Aorta (tissue), 5 donors: ENCODE data around the gene STYX. TPM values are rescaled to one million over a fixed set of nuclear protein-coding genes. Genes with fewer than 3 reads are reported as not detected.

Source experiments
- ATAC-seq: fragments of 200-7000 bp; cut with Tn5 transposase; one replicate; pipeline ENCODE4 v1.9.1; 2022; ENCODE audit warnings: moderate library complexity; ENCODE audit not compliant: low FRiP score
- DNase-seq, 2 donors: peaks; one replicate each; pipeline ENCODE4 v3.0.0-alpha.2; 2020
- H3K27ac ChIP-seq, 2 donors: one replicate each; pipeline ENCODE4 v1.5.1; 2013; ENCODE audit warnings: low read length in 2 of 2, mild to moderate bottlenecking in 2 of 2, moderate library complexity in 2 of 2, control low read depth in 1 of 2, inconsistent platforms in 1 of 2, low read depth in 1 of 2
- H3K27me3 ChIP-seq, 2 donors: one replicate each; pipeline ENCODE4 v1.6.1; 2013; ENCODE audit warnings: control low read depth in 1 of 2, low read length in 1 of 2, mild to moderate bottlenecking in 1 of 2, moderate library complexity in 1 of 2; ENCODE audit not compliant: insufficient read depth in 2 of 2, control insufficient read depth in 1 of 2
- H3K36me3 ChIP-seq, 2 donors: one replicate each; pipeline ENCODE4 v1.6.1; 2013; ENCODE audit warnings: control low read depth in 1 of 2, low read length in 1 of 2, mild to moderate bottlenecking in 1 of 2; ENCODE audit not compliant: insufficient read depth in 2 of 2, control insufficient read depth in 1 of 2
- H3K4me1 ChIP-seq, 2 donors: one replicate each; pipeline ENCODE4 v1.6.1; 2013; ENCODE audit warnings: low read length in 2 of 2, control low read depth in 1 of 2, mild to moderate bottlenecking in 1 of 2, moderate library complexity in 1 of 2; ENCODE audit not compliant: insufficient read depth in 2 of 2, control insufficient read depth in 1 of 2
- H3K4me3 ChIP-seq, 2 donors: one replicate each; pipeline ENCODE4 v1.5.1; 2013; ENCODE audit warnings: low read length in 2 of 2, control low read depth in 1 of 2, mild to moderate bottlenecking in 1 of 2
- H3K9me3 ChIP-seq: one replicate; pipeline ENCODE4 v1.6.1; 2013; ENCODE audit warnings: mild to moderate bottlenecking, low read length; ENCODE audit not compliant: control insufficient read depth
- WGBS, 2 donors: extraction: QIAGEN DNeasy Blood & Tissue Kit; methylation state at CpG; one replicate each; pipeline ENCODE4 v1.1.7; 2013; 5-methylcytosine and 5-hydroxymethylcytosine counted together
- intact Hi-C, 2 donors: fragments of 100-400 bp; cut with DNase I; formaldehyde crosslinking; loops; one replicate each; pipeline versions ENCODE4 v1.14.2 to v1.15.0; 2022
- polyA plus RNA-seq, 2 donors: library from polyadenylated mRNA; stranded (reverse); fragments of 200-250 nt; gene quantifications; one replicate each; pipeline ENCODE4 v1.2.3, GENCODE V29; 2013
- total RNA-seq, 2 donors: library from RNA; stranded (reverse); fragmentation: NEBNext Ultra II Directional; extraction: Animal tissue kit (Norgen Biotek cat#: 25700); gene quantifications; one replicate each; pipeline ENCODE4 v1.2.1, GENCODE V29; 2021
- donor health status: healthy with polysubstance abuse.
- donor health status: Bipolar disorder and iron deficiency.
- donor health status: DM: no; HTN: no; CAD: no.
- donor health status: DM: no; HTN: no; CAD: no.
- donor health status: DM: yes; HTN: yes; CAD: no.

The STYX gene
- total and polyA plus RNA-seq, 4 donors = 5.3 to 15.5 (median 13.5) TPM

GRCh38 chr14:52694761-52695480, 35.0 kb upstream of the STYX start:
- ATAC-seq (peak; percentile 61), DNase-seq (peak in 1 of 2 donors; percentile 62)
- 0% methylated on average over 46 of the region's 46 CpGs for WGBS, 2 donors
- Histone ChIP-seq H3K9me3 (no peaks in the 10 kb centered on the region), H3K36me3 (no peaks in the 10 kb centered on the region), H3K27me3 (no peaks in the 10 kb centered on the region), H3K27ac (peak overlapping the region; percentile 6 to 89), H3K4me3 (peak overlapping the region; percentile 51 to 67), H3K4me1 (peaks cover 0 to 5% of the 10 kb centered on the region in 2 donors)
- intact Hi-C loops = loop anchor here (5.0 to 10.0 kb wide), 2 partner anchors 140 to 143 kb away; partner anchors contain the start of genes GPR137C (in 2 of the 2) and TXNDC16 (in 2 of the 2)

DNA sequence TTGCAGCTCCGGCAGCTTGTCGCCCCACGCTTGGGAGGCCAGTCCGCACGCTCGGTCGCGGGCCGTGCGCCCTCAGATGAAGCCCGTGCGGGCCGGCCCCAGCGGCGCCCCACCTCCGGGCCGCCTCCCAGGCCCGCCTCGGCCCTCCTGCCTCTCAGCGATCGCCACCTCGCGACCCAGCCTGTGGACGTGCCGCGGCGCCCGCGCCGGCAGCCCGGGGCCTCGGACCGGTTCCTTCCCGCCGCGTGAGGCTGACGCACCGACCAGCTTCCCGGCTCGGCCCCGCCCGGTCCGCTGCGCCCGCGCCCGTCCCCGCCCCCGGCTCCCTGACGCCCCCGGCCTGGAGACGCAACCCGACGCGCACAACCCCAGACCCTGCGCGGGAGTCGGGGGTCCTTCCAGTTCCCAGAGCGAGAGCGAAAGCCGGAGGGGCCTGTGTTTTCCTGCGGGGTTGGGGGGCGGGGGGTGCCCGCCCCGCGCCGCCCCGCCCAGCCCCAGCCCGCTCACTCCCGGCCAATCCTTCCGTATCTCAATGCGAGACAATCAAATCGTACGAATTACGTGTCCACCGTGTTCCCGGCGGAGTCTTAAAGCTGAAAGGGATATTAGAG, 34.4 kb upstream of the STYX start, which contains the start of gene ERO1A:
Gene ERO1A (minus strand): TSS at position 78 of the 611 bp plus-strand sequence. CDS start 77 bp downstream, at position 1.
- ATAC-seq = peak; percentile 94
- Histone ChIP-seq H3K27me3 (no peaks in the 10 kb centered on the region), H3K9me3 (no peaks in the 10 kb centered on the region), H3K27ac (peak within 1 kb of the TSS; percentile 6 to 89), H3K4me1 (peaks cover 0 to 5% of the 10 kb centered on the region in 2 donors), H3K4me3 (peak within 1 kb of the TSS; percentile 51 to 67), H3K36me3 (no peaks in the 10 kb centered on the region)
- intact Hi-C loops = loop anchor here (5.0 to 10.0 kb wide), 2 partner anchors 141 to 143 kb away; partner anchors contain the start of genes GPR137C (in 2 of the 2) and TXNDC16 (in 2 of the 2)
- WGBS, 2 donors = 1% methylated on average over 47 to 78 of the region's 78 CpGs
- peak; percentile 93 to 94 for DNase-seq

DNA sequence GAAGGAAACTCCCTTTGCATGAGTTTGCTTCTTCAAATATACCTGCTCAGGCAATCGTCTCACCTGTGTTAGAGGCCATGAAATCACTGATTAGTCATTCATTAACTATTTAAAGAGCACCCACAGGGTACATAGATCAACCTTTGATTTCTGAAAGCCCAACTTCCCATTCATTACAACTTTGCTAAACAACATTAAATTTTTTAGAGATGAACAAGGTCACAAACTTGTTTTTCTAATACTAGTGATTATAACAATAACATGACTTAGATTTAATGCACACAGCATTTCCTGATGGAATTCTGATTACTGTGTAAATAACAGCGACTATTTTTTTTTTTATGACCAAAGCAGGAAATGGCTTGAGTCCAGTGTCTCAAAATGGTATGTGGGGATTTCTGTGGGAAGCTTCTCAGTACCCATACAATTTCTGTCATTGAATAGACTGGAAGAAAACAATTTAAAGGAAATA, 29.2 kb upstream of the STYX start:
- no peaks in the 10 kb centered on the region for H3K9me3 ChIP-seq
- H3K4me3 ChIP-seq = no peak overlapping the region
- no peaks in the 10 kb centered on the region for H3K27me3 ChIP-seq
- no peak for ATAC-seq
- intact Hi-C loops = no loop called here
- no peaks in the 10 kb centered on the region for H3K4me1 ChIP-seq
- H3K36me3 ChIP-seq = no peaks in the 10 kb centered on the region
- 39 to 49% methylated on average over 2 of the region's 2 CpGs for WGBS, 2 donors
- DNase-seq = no peak
- H3K27ac ChIP-seq = no peak overlapping the region

- WGBS, 2 donors = 73 to 77% methylated on average over 3 of the region's 3 CpGs
Measured at GRCh38 chr14:52701223-52701622, 28.7 kb upstream of the STYX start.

GRCh38 chr14:52703225-52703624, 26.7 kb upstream of the STYX start:
- Histone ChIP-seq H3K4me3 (no peak overlapping the region), H3K36me3 (no peaks in the 10 kb centered on the region), H3K27ac (no peak overlapping the region), H3K27me3 (no peaks in the 10 kb centered on the region), H3K4me1 (peaks cover 0 to 5% of the 10 kb centered on the region in 2 donors), H3K9me3 (no peaks in the 10 kb centered on the region)
- 57 to 61% methylated on average over 3 of the region's 3 CpGs for WGBS, 2 donors
- DNase-seq = peak in 1 of 2 donors; percentile 57
- ATAC-seq = no peak
- intact Hi-C loops = no loop called here

More at GRCh38 chr14:52701223-52701622, 28.7 kb upstream of the STYX start:
- H3K4me3 ChIP-seq = no peak overlapping the region
- intact Hi-C loops = no loop called here
- H3K9me3 ChIP-seq = no peaks in the 10 kb centered on the region
- no peak for ATAC-seq
- no peak overlapping the region for H3K27ac ChIP-seq
- H3K4me1 ChIP-seq = no peaks in the 10 kb centered on the region
- H3K27me3 ChIP-seq = no peaks in the 10 kb centered on the region
- no peaks in the 10 kb centered on the region for H3K36me3 ChIP-seq
- no peak for DNase-seq

- no peaks in the 10 kb centered on the region for H3K27me3 ChIP-seq
- H3K36me3 ChIP-seq = no peaks in the 10 kb centered on the region
- H3K27ac ChIP-seq = no peak overlapping the region
- ATAC-seq (no peak), DNase-seq (no peak)
- no peak overlapping the region for H3K4me3 ChIP-seq
- H3K4me1 ChIP-seq = peaks cover 0 to 5% of the 10 kb centered on the region in 2 donors
- H3K9me3 ChIP-seq = no peaks in the 10 kb centered on the region
- WGBS, 2 donors = 91 to 92% methylated on average over 2 of the region's 2 CpGs
- intact Hi-C loops = no loop called here
Measured at GRCh38 chr14:52703664-52704063, 26.3 kb upstream of the STYX start.

GRCh38 chr14:52706286-52706685, 23.7 kb upstream of the STYX start:
- no peaks in the 10 kb centered on the region for H3K27me3 ChIP-seq
- DNase-seq (no peak), ATAC-seq (no peak)
- peak overlapping the region in 1 of 2 donors; percentile 95 for H3K4me3 ChIP-seq
- 88 to 89% methylated on average over 5 of the region's 5 CpGs for WGBS, 2 donors
- no peaks in the 10 kb centered on the region for H3K36me3 ChIP-seq
- no peak overlapping the region for H3K27ac ChIP-seq
- H3K4me1 ChIP-seq = peaks cover 0 to 5% of the 10 kb centered on the region in 2 donors
- H3K9me3 ChIP-seq = no peaks in the 10 kb centered on the region
- intact Hi-C loops = no loop called here

DNA sequence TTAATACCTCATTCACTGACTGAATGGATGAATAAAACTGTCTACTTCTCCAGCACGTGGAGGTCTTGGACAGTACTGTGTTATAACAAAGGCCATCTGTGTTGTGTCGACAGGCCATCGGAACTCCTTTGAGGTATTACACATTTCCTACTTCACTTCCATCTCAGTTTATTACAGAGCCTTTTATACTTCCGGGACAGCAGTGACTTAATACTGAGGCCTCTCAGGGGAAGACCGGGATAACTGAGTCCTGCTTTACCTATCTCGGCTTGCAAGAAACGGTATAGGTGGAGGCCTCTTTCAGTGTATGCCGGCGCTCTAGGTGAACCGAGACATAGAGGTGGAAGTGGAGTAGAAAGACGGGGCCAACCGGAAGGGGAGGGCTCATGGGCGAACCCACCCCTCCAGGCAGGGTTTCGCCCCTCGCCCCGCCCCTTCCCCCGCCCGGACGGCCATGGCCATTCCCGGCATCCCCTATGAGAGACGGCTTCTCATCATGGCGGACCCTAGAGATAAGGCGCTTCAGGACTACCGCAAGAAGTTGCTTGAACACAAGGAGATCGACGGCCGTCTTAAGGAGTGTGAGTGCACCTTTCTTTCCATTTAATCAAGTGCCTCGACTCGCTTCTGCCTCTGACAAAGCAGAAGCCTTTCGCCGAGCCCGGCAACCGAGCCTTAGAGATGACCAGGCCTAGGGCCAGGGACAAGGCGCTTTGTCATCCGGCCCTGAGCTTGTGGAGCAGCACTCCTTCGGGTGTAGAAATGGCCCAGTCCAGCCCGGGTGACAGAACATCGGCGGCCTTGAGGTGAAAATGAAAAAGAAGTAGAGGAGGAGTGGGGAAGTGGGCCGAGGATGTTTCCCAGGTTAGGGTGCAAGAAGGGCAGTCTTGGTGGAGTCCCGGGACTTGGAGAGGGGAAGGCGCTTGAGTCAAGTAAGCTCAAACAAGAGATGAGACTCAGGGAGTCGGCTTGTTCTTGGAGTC, 23.0 kb upstream of the STYX start, which contains the start of gene PSMC6:
Gene PSMC6 (plus strand): TSS at position 477 of the 983 bp plus-strand sequence. CDS start 20 bp downstream, at position 497.
- WGBS, 2 donors = 0 to 1% methylated on average over 43 of the region's 43 CpGs
- DNase-seq (peak; percentile 96 to 99), ATAC-seq (peak; percentile 100)
- peak within 1 kb of the TSS; percentile 95 to 96 for H3K4me3 ChIP-seq
- H3K9me3 ChIP-seq = no peaks in the 10 kb centered on the region
- H3K4me1 ChIP-seq = peaks cover 0 to 5% of the 10 kb centered on the region in 2 donors
- no peaks in the 10 kb centered on the region for H3K27me3 ChIP-seq
- intact Hi-C loops = no loop called here
- peak within 1 kb of the TSS in 1 of 2 donors; percentile 94 for H3K27ac ChIP-seq
- H3K36me3 ChIP-seq = no peaks in the 10 kb centered on the region
